Panc1 (cell line): ENCODE measurements around the gene CNTN5. TPM values are rescaled to one million over a fixed set of nuclear protein-coding genes. Genes with fewer than 3 reads are reported as not detected.

Source experiments
- ATAC-seq: fragments of 200-7000 bp; cut with Tn5 transposase; 2 replicates; pipeline ENCODE4 v1.9.1; 2020; ENCODE audit warnings: mild to moderate bottlenecking, moderate library complexity
- BruUV-seq: library from RNA; stranded (reverse); fragments of 400-500 nt; replicated peaks from 2 replicates; lab custom pipeline; 2021; lab: Mats Ljungman, UMichigan
- CTCF ChIA-PET: fragments of 300-600 bp; sonication (Branson Sonifier 250); formaldehyde crosslinking; loops from one replicate; lab custom pipeline; 2022; ENCODE audit warnings: antibody characterized with exemption; lab: Charles Lee
- POLR2A ChIA-PET: fragments of 300-600 bp; sonication (Branson Sonifier 250); formaldehyde crosslinking; loops from one replicate; lab custom pipeline; 2022; ENCODE audit warnings: antibody characterized with exemption; lab: Charles Lee
- DNase-seq: peaks from one replicate; pipeline ENCODE4 v3.0.0-alpha.2; 2010; ENCODE audit warnings: low read depth, low spot score
- H3K27ac ChIP-seq: 2 replicates; pipeline ENCODE4 v1.5.1; 2011; ENCODE audit warnings: mild to moderate bottlenecking, low read length, inconsistent platforms
- H3K27me3 ChIP-seq: fragments of 200-500 bp; sonication (Bioruptor generic); 2 replicates; pipeline ENCODE4 v1.6.0; 2014; ENCODE audit warnings: low read length, inconsistent platforms; ENCODE audit not compliant: control insufficient read depth, insufficient read depth
- H3K36me3 ChIP-seq: fragments of 200-500 bp; sonication (Bioruptor generic); 2 replicates; pipeline ENCODE4 v1.5.1; 2014; ENCODE audit warnings: inconsistent platforms, mild to moderate bottlenecking, low read length, moderate library complexity; ENCODE audit not compliant: control insufficient read depth, insufficient read depth
- H3K4me1 ChIP-seq: 2 replicates; pipeline ENCODE4 v1.5.1; 2011; ENCODE audit warnings: inconsistent platforms, mild to moderate bottlenecking, low read length, moderate library complexity; ENCODE audit not compliant: control insufficient read depth, insufficient read depth
- H3K4me3 ChIP-seq, 2 experiments: 2 replicates each; pipeline ENCODE4 v1.5.1; 2011 to 2012; ENCODE audit warnings: low read depth in 2 of 2, low read length in 2 of 2, mild to moderate bottlenecking in 2 of 2, inconsistent platforms in 1 of 2, moderate library complexity in 1 of 2
- H3K9me3 ChIP-seq: fragments of 200-500 bp; sonication (Bioruptor generic); 2 replicates; pipeline ENCODE4 v1.5.1; 2014; ENCODE audit warnings: low read depth, mild to moderate bottlenecking, inconsistent platforms, low read length, moderate library complexity; ENCODE audit not compliant: control insufficient read depth, insufficient read depth
- CTCF ChIP-seq: fragments of 450-650 bp; IDR thresholded peaks from 2 replicates; pipeline ENCODE4 v1.5.1; 2017; ENCODE audit warnings: mild to moderate bottlenecking
- POLR2AphosphoS5 ChIP-seq: IDR thresholded peaks from 2 replicates; pipeline ENCODE4 v1.6.1; 2012; ENCODE audit warnings: mild to moderate bottlenecking, low read depth, low read length, moderate library complexity
- SIN3A ChIP-seq: IDR thresholded peaks from 2 replicates; pipeline ENCODE4 v1.6.1; 2012; ENCODE audit warnings: low read depth, mild to moderate bottlenecking, low read length, moderate library complexity, borderline replicate concordance; ENCODE audit not compliant: insufficient read depth
- TCF7L2 ChIP-seq: IDR thresholded peaks from 2 replicates; pipeline ENCODE4 v1.6.1; 2011; ENCODE audit warnings: mild to moderate bottlenecking, low read depth, low read length, inconsistent platforms
- in situ Hi-C: cut with HindIII; loops from 2 replicates; pipeline ENCODE4 v1.10.0; 2016; ENCODE audit warnings: low sequenced_read_pairs, low pct_unique_long_range_greater_than_20kb
- intact Hi-C: fragments of 100-400 bp; cut with micrococcal nuclease; formaldehyde crosslinking; loops from one replicate; pipeline ENCODE4 v1.10.0; 2022; ENCODE audit not compliant: unreplicated experiment
- total RNA-seq: library from RNA; stranded (reverse); gene quantifications from one replicate; pipeline ENCODE4 v1.2.1, GENCODE V29; 2021; ENCODE audit not compliant: unreplicated experiment
- TF ChIP-seq, protein P1 (sequence below), 2 experiments: IDR thresholded peaks; 2 replicates each; pipeline ENCODE4 v1.6.1; 2011 to 2012; ENCODE audit warnings: low read depth in 2 of 2, control low read depth in 1 of 2, low read length in 1 of 2, mild to moderate bottlenecking in 1 of 2, moderate library complexity in 1 of 2; ENCODE audit not compliant: insufficient read depth in 1 of 2

The CNTN5 gene
- total RNA-seq, 1 experiment from 2014 or later: not detected

DNA sequence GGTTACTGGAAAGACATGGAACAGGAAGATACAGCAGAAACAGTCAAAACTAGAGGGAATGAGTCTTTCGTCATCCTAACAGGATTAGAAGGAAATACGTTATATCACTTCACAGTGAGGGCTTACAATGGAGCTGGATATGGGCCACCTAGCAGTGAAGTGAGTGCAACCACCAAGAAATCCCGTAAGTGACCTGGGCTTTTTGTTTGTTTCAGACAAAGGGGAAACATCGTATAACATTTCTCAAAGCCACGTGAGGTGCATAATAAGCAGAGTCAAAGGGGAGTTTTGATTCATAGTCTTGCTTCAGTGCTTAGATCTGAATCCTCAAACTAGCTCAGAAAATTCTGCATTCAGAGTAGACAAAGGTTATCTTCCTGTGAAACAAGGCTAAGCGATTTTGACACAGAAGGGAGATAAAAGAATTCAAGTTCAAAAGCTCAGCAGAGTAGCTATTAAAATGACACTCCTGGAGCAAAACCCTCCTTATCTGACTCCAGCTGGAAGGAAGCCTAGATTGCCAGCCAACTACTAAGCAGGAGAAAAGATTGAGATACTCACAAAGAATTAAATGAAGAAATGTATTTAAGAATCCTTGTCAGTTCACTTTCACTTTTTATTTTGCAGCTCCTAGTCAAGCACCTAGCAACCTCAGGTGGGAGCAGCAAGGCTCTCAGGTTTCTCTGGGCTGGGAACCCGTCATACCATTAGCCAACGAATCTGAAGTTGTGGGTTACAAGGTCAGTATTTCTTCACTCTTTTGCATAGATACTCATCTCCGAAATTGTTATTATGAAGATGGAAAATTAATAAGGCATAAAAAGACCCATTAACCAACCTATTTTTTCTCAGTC lies 1319.9 kb downstream of the CNTN5 start:
- ChIA-PET CTCF (no interaction called here), POLR2A (no interaction called here)
- intact Hi-C loops: no loop called here
- DNase-seq (no peak), ATAC-seq (no peak)
- peak overlapping the region in 1 of 2 experiments; percentile 7; a peak in 2 of 4 replicates for H3K4me3 ChIP-seq
- TF ChIP-seq, protein P1, sequence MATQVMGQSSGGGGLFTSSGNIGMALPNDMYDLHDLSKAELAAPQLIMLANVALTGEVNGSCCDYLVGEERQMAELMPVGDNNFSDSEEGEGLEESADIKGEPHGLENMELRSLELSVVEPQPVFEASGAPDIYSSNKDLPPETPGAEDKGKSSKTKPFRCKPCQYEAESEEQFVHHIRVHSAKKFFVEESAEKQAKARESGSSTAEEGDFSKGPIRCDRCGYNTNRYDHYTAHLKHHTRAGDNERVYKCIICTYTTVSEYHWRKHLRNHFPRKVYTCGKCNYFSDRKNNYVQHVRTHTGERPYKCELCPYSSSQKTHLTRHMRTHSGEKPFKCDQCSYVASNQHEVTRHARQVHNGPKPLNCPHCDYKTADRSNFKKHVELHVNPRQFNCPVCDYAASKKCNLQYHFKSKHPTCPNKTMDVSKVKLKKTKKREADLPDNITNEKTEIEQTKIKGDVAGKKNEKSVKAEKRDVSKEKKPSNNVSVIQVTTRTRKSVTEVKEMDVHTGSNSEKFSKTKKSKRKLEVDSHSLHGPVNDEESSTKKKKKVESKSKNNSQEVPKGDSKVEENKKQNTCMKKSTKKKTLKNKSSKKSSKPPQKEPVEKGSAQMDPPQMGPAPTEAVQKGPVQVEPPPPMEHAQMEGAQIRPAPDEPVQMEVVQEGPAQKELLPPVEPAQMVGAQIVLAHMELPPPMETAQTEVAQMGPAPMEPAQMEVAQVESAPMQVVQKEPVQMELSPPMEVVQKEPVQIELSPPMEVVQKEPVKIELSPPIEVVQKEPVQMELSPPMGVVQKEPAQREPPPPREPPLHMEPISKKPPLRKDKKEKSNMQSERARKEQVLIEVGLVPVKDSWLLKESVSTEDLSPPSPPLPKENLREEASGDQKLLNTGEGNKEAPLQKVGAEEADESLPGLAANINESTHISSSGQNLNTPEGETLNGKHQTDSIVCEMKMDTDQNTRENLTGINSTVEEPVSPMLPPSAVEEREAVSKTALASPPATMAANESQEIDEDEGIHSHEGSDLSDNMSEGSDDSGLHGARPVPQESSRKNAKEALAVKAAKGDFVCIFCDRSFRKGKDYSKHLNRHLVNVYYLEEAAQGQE (IDR thresholded peaks at IDR 0.05; ENCODE audit: insufficient read depth in 1 of 2, low read depth in 2 of 2, low read length in 1 of 2): no peak
- TF ChIP-seq POLR2AphosphoS5 (no peak), CTCF (no peak)
- no peaks in the 10 kb centered on the region for H3K4me1 ChIP-seq
- no peaks in the 10 kb centered on the region for H3K9me3 ChIP-seq
- H3K27ac ChIP-seq: no peak overlapping the region
- H3K36me3 ChIP-seq: no peaks in the 10 kb centered on the region
- in situ Hi-C loops: no loop called here
- H3K27me3 ChIP-seq: no peaks in the 10 kb centered on the region
- BruUV-seq: no TSS peak

- no peaks in the 10 kb centered on the region for H3K36me3 ChIP-seq
- H3K9me3 ChIP-seq: no peaks in the 10 kb centered on the region
- no peak for TF ChIP-seq POLR2AphosphoS5
- TF ChIP-seq SIN3A: no peak
- TF ChIP-seq, protein P1 (IDR thresholded peaks at IDR 0.05; ENCODE audit: insufficient read depth in 1 of 2, low read depth in 2 of 2, low read length in 1 of 2): no peak
- no peak for TF ChIP-seq TCF7L2
- TF ChIP-seq CTCF: no peak
- in situ Hi-C loops: no loop called here
- no peaks in the 10 kb centered on the region for H3K27me3 ChIP-seq
- ATAC-seq (no peak), DNase-seq (no peak)
- intact Hi-C loops: no loop called here
- ChIA-PET CTCF (no interaction called here), POLR2A (no interaction called here)
- no peak overlapping the region for H3K27ac ChIP-seq
- no TSS peak for BruUV-seq
- H3K4me1 ChIP-seq: no peaks in the 10 kb centered on the region
- no peak overlapping the region for H3K4me3 ChIP-seq
Measured at GRCh38 chr11:100353083-100353482, 1332.3 kb downstream of the CNTN5 start.
